SH-SY5Y (cell line): ENCODE data around the gene BAIAP2L2.

Experiments used
- GATA2 ChIP-seq: IDR thresholded peaks from 2 replicates; pipeline ENCODE4 v1.6.1; 2011; ENCODE audit warnings: mild to moderate bottlenecking, low read depth, low read length
- GATA3 ChIP-seq: IDR thresholded peaks from 2 replicates; pipeline ENCODE4 v1.6.1; 2011; ENCODE audit warnings: low read depth, mild to moderate bottlenecking, low read length, moderate library complexity

DNA sequence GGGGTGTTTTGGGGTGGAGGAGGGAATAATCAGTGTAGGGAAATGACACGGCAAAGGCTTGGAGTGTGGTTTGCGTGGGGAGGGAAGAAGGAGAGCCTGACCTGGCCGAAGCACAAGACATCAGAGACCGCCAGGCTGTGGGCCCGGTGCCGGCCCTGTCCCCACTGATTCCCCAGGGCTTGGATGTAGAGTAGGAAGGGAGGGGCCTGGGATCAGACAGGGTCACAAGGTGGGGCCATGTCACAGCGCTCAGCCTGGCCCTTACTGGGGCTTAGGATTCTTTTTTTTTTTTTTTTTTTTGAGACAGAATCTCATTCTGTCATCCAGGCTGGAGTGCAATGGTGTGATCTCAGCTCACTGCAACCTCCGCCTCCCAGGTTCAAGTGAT, 43.5 kb downstream of the BAIAP2L2 start:
- no peak for TF ChIP-seq GATA2
- no peak for TF ChIP-seq GATA3
